WERI-Rb-1 (cell line): Measurements from ENCODE around the gene EYS.

Experiments used
- DNase-seq: peaks from one replicate; pipeline ENCODE4 v3.0.0-alpha.2; 2020
- H3K27ac ChIP-seq: fragments of 250-450 bp; sonication (Bioruptor Pico); 2 replicates; pipeline ENCODE4 v1.5.1; 2020; ENCODE audit warnings: mild to moderate bottlenecking, moderate library complexity
- H3K27me3 ChIP-seq: fragments of 250-450 bp; sonication (Bioruptor Pico); 2 replicates; pipeline ENCODE4 v1.5.1; 2021; ENCODE audit warnings: mild to moderate bottlenecking, low read depth, moderate library complexity; ENCODE audit not compliant: insufficient read depth, severe bottlenecking
- H3K36me3 ChIP-seq: fragments of 250-450 bp; sonication (Bioruptor Pico); 2 replicates; pipeline ENCODE4 v1.5.1; 2020; ENCODE audit warnings: mild to moderate bottlenecking, moderate library complexity
- H3K4me3 ChIP-seq: 2 replicates; pipeline ENCODE4 v1.5.1; 2011; ENCODE audit warnings: low read depth, mild to moderate bottlenecking, control low read depth, low read length
- H3K9me3 ChIP-seq: fragments of 250-450 bp; sonication (Bioruptor Pico); 2 replicates; pipeline ENCODE4 v1.5.1; 2021; ENCODE audit warnings: mild to moderate bottlenecking, moderate library complexity; ENCODE audit not compliant: severe bottlenecking
- CTCF ChIP-seq: IDR thresholded peaks from 2 replicates; pipeline ENCODE4 v1.5.1; 2011; ENCODE audit warnings: low read depth, mild to moderate bottlenecking, control low read depth, inconsistent platforms, low read length

EYS gene

DNA sequence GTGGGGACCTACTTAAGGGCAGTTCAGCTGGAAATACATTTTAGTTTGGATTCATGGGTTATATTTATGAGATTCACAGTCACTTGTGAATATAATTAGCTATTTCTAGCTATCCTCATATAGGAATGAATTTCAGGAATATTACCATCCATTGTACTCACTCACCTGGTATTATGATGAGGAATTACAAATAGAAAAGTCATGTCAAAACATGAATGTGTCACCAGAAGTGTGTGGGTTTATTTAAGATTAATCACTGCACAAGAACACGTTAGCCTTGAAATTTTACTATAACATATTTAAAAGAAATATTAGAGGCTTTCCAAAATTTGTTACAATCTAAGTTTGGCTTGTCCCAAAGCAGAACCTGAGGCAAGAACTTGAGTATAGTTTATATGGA, 1560.9 kb downstream of the EYS start:
- Histone ChIP-seq H3K27ac (no peak overlapping the region), H3K9me3 (no peaks in the 10 kb centered on the region), H3K4me3 (no peak overlapping the region), H3K27me3 (no peaks in the 10 kb centered on the region), H3K36me3 (no peaks in the 10 kb centered on the region)
- no peak for TF ChIP-seq CTCF
- DNase-seq: no peak

DNA sequence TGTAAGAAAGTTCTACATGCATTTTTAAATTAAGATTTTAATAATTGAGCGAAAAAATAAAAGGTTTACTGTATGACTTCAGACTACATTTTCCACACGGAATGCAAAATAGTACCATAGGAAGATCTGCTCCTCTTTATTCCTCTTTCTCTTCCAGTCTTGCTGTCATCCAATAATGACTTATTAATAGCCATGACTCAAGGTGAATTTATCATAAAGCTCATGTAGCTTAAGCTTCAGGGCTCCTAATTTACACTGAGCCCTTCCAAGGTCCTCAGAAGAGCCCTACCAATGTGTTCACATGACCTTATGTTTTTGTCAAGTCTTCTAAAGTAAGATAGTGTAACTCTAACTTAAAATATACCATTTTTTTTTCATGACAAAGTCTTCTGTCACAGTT, 1561.4 kb downstream of the EYS start:
- no peaks in the 10 kb centered on the region for H3K9me3 ChIP-seq
- no peak overlapping the region for H3K4me3 ChIP-seq
- no peaks in the 10 kb centered on the region for H3K36me3 ChIP-seq
- no peak for TF ChIP-seq CTCF
- no peak overlapping the region for H3K27ac ChIP-seq
- H3K27me3 ChIP-seq: no peaks in the 10 kb centered on the region
- DNase-seq: no peak

DNA sequence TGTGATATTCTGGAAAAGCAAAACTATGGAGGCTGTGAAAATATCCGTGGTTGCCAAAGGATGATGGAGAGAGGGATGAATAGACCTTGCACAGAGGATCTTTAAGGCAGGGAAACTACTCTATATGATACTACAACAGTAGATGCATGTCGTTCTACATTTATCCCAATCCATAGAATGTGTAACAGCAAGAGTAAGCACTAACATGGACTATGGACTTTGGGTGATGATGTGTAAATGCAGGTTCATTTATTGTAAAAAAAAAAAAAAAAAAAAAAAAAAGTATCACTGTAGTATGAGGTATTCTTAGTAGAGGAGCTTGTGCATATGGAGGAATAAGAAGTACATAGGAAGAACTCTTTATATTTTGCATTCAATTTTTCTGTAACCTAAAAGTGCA, 1563.9 kb downstream of the EYS start:
- Histone ChIP-seq H3K36me3 (no peaks in the 10 kb centered on the region), H3K9me3 (no peaks in the 10 kb centered on the region), H3K27ac (no peak overlapping the region), H3K4me3 (no peak overlapping the region), H3K27me3 (no peaks in the 10 kb centered on the region)
- no peak for TF ChIP-seq CTCF
- no peak for DNase-seq

GRCh38 chr6:64141680-64142079, 1565.3 kb downstream of the EYS start:
- DNase-seq: no peak
- no peaks in the 10 kb centered on the region for H3K9me3 ChIP-seq
- no peaks in the 10 kb centered on the region for H3K27me3 ChIP-seq
- no peaks in the 10 kb centered on the region for H3K36me3 ChIP-seq
- no peak for TF ChIP-seq CTCF
- H3K27ac ChIP-seq: no peak overlapping the region
- no peak overlapping the region for H3K4me3 ChIP-seq

GRCh38 chr6:64128301-64129024, 1578.6 kb downstream of the EYS start:
- no peak for TF ChIP-seq CTCF
- Histone ChIP-seq H3K4me3 (no peak overlapping the region), H3K27me3 (no peaks in the 10 kb centered on the region), H3K9me3 (no peaks in the 10 kb centered on the region), H3K27ac (no peak overlapping the region), H3K36me3 (no peaks in the 10 kb centered on the region)
- no peak for DNase-seq
